OCI-LY1 (cell line): ENCODE results near the gene PSMG1.

Source experiments
- H2AFZ ChIP-seq: fragments of 200-600 bp; sonication (generic), shearing (Covaris generic); 2 replicates; pipeline ENCODE4 v1.6.0; 2014; ENCODE audit warnings: antibody characterized with exemption, mild to moderate bottlenecking, low read length
- H3F3A ChIP-seq: fragments of 200-600 bp; sonication (generic), shearing (Covaris generic); 2 replicates; pipeline ENCODE4 v1.6.0; 2014; ENCODE audit warnings: mild to moderate bottlenecking, antibody characterized with exemption, low read length, moderate library complexity; ENCODE audit not compliant: insufficient read depth
- H3K27ac ChIP-seq: fragments of 200-600 bp; sonication (generic); 2 replicates; pipeline ENCODE4 v1.5.1; 2014; ENCODE audit warnings: low read length, mixed run types, mild to moderate bottlenecking, low read depth; ENCODE audit not compliant: poor library complexity, severe bottlenecking
- H3K27me3 ChIP-seq: fragments of 200-600 bp; sonication (generic); 2 replicates; pipeline ENCODE4 v1.6.0; 2014; ENCODE audit warnings: antibody characterized with exemption, mild to moderate bottlenecking, low read length, moderate library complexity; ENCODE audit not compliant: insufficient read depth
- H3K36me3 ChIP-seq: fragments of 200-600 bp; sonication (generic); 2 replicates; pipeline ENCODE4 v1.6.1; 2014; ENCODE audit warnings: mild to moderate bottlenecking, antibody characterized with exemption, low read length, moderate library complexity, mixed read lengths; ENCODE audit not compliant: insufficient read depth
- H3K4me1 ChIP-seq: fragments of 200-600 bp; sonication (generic); 2 replicates; pipeline ENCODE4 v1.5.1; 2014; ENCODE audit warnings: mild to moderate bottlenecking, low read length, moderate library complexity; ENCODE audit not compliant: insufficient read depth, severe bottlenecking
- H3K4me2 ChIP-seq: fragments of 200-600 bp; sonication (generic), shearing (Covaris generic); 2 replicates; pipeline ENCODE4 v1.6.1; 2014; ENCODE audit warnings: low read length
- H3K4me3 ChIP-seq: fragments of 200-600 bp; sonication (generic); 2 replicates; pipeline ENCODE4 v1.5.1; 2014; ENCODE audit warnings: low read length, low read depth, mild to moderate bottlenecking, mixed read lengths; ENCODE audit not compliant: poor library complexity, severe bottlenecking
- H3K79me2 ChIP-seq: fragments of 200-600 bp; shearing (Covaris generic); 2 replicates; pipeline ENCODE4 v1.6.1; 2016; ENCODE audit warnings: mixed run types, low read length, mixed read lengths; ENCODE audit not compliant: insufficient read depth
- H3K9ac ChIP-seq: fragments of 200-600 bp; sonication (generic), shearing (Covaris generic); 2 replicates; pipeline ENCODE4 v1.6.1; 2014; ENCODE audit warnings: mild to moderate bottlenecking, low read length, mixed read lengths
- H3K9me2 ChIP-seq: fragments of 200-600 bp; sonication (generic), shearing (Covaris generic); 2 replicates; pipeline ENCODE4 v1.6.1; 2014; ENCODE audit warnings: low read depth, mild to moderate bottlenecking, low read length, mixed read lengths
- H3K9me3 ChIP-seq: fragments of 200-600 bp; shearing (Covaris generic); 2 replicates; pipeline ENCODE4 v1.6.1; 2014; ENCODE audit warnings: low read length, mixed read lengths
- H4K20me1 ChIP-seq: fragments of 200-600 bp; sonication (generic), shearing (Covaris generic); 2 replicates; pipeline ENCODE4 v1.6.0; 2016; ENCODE audit warnings: mild to moderate bottlenecking, low read length; ENCODE audit not compliant: insufficient read depth
- EZH2 ChIP-seq: fragments of 200-600 bp; sonication (generic), shearing (Covaris generic); IDR thresholded peaks from 2 replicates; pipeline ENCODE4 v1.8.0; 2017; ENCODE audit warnings: borderline replicate concordance, mixed run types, mild to moderate bottlenecking, antibody characterized with exemption, low read length, moderate library complexity, mixed read lengths
- TF ChIP-seq, protein P1 (sequence below): fragments of 200-600 bp; sonication (generic), shearing (Covaris generic); IDR thresholded peaks from 2 replicates; pipeline ENCODE4 v1.5.1; 2017; ENCODE audit warnings: mild to moderate bottlenecking, antibody characterized with exemption, low read length, moderate library complexity, mixed read lengths

PSMG1 gene

DNA sequence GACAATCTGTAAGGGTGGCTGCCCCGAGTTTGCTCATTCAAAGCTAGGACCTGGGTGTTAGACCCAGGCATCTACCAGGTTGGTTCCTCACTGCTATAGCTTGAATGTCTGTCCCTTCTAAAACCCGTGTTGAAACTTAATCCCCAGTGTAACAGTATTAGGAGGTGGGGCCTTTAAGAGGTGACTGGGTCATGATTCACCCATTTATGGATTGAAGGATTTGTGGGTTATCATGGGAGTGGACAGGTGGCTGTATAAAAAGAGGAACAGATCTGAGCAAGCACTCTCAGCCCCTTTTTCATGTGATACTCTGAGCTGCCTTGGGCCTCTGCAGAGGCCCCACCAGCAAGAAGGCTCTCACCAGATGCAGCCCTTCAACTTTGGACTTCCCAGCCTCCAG, 29.4 kb downstream of the PSMG1 start:
- Histone ChIP-seq H3K4me2 (no peak overlapping the region), H2AFZ (no peak overlapping the region)

DNA sequence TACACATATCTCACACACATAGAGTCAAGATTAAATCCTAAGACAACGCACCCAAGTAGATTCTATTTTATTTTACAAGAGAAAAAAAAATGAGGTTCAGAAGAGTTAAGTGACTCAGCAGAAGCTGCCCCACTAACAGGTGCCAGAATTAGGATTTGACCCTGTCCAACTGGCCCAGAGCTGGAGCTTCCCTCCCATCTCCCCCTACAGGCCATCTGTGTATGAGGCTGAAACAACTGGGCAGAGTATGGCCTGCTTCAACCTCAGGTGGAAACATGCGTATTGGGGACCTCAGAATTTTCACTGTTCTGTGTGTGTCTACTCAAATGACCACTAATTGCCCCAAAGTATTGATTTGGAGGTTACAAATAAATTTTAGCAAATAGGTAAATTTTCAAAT, 29.9 kb downstream of the PSMG1 start:
- H3K9ac ChIP-seq = no peak overlapping the region
- H3K4me3 ChIP-seq = no peak overlapping the region
- H3K4me2 ChIP-seq = no peak overlapping the region
- H3K27ac ChIP-seq = no peak overlapping the region
- no peaks in the 10 kb centered on the region for H3F3A ChIP-seq
- TF ChIP-seq, protein P1, sequence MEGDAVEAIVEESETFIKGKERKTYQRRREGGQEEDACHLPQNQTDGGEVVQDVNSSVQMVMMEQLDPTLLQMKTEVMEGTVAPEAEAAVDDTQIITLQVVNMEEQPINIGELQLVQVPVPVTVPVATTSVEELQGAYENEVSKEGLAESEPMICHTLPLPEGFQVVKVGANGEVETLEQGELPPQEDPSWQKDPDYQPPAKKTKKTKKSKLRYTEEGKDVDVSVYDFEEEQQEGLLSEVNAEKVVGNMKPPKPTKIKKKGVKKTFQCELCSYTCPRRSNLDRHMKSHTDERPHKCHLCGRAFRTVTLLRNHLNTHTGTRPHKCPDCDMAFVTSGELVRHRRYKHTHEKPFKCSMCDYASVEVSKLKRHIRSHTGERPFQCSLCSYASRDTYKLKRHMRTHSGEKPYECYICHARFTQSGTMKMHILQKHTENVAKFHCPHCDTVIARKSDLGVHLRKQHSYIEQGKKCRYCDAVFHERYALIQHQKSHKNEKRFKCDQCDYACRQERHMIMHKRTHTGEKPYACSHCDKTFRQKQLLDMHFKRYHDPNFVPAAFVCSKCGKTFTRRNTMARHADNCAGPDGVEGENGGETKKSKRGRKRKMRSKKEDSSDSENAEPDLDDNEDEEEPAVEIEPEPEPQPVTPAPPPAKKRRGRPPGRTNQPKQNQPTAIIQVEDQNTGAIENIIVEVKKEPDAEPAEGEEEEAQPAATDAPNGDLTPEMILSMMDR = peak; percentile 32; the same call in 1 of the 2 replicates
- TF ChIP-seq EZH2 = no peak
- no peak overlapping the region for H2AFZ ChIP-seq
- no peaks in the 10 kb centered on the region for H3K9me3 ChIP-seq
- no peaks in the 10 kb centered on the region for H3K4me1 ChIP-seq
- no peaks in the 10 kb centered on the region; the same call in 1 of the 2 replicates for H3K36me3 ChIP-seq
- H3K27me3 ChIP-seq = peaks cover 16% of the 10 kb centered on the region
- H4K20me1 ChIP-seq = no peaks in the 10 kb centered on the region
- no peaks in the 10 kb centered on the region for H3K79me2 ChIP-seq
- H3K9me2 ChIP-seq = no peaks in the 10 kb centered on the region

More for the DNA sequence above, 29.4 kb downstream of the PSMG1 start:
- no peak for TF ChIP-seq EZH2
- TF ChIP-seq, protein P1 = no peak
- Histone ChIP-seq H3K27me3 (peaks cover 15% of the 10 kb centered on the region), H3K4me1 (no peaks in the 10 kb centered on the region), H3K4me3 (no peak overlapping the region), H3K27ac (no peak overlapping the region), H3K79me2 (no peaks in the 10 kb centered on the region), H3F3A (no peaks in the 10 kb centered on the region), H3K9me3 (no peaks in the 10 kb centered on the region), H4K20me1 (no peaks in the 10 kb centered on the region), H3K9ac (no peak overlapping the region), H3K36me3 (no peaks in the 10 kb centered on the region; the same call in 1 of the 2 replicates), H3K9me2 (no peaks in the 10 kb centered on the region)

DNA sequence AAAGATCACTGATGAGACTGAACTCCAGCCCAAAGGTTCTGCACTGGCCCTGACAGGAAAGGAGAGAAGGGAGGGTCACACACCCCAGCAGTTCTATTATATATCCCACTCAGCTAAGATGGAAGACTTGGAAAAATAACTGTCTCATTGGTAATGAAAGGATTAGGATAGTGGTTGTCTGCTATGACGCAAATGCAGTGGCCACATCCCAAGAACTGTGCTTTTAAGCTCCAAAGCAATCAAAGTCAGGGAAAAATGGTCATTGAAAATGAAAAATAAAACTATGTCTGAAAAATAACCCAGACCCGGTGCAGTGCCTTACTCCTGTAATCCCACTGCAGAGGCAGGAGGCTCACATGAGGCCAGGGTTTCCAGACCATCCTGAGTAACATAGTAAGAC, 31.0 kb downstream of the PSMG1 start:
- Histone ChIP-seq H3K79me2 (no peaks in the 10 kb centered on the region), H3F3A (no peaks in the 10 kb centered on the region), H3K4me1 (no peaks in the 10 kb centered on the region), H3K9me3 (no peaks in the 10 kb centered on the region), H3K36me3 (no peaks in the 10 kb centered on the region; the same call in 1 of the 2 replicates), H3K9me2 (no peaks in the 10 kb centered on the region), H3K4me3 (no peak overlapping the region), H4K20me1 (no peaks in the 10 kb centered on the region), H3K27ac (no peak overlapping the region), H3K9ac (no peak overlapping the region), H3K4me2 (no peak overlapping the region), H3K27me3 (peaks cover 16% of the 10 kb centered on the region), H2AFZ (no peak overlapping the region)
- TF ChIP-seq, protein P1 = no peak
- TF ChIP-seq EZH2 = no peak
